A549 (cell line): ENCODE measurements around the gene PNMA6F.

Source experiments
- CTCF ChIP-seq: fragments of >200 bp; sonication (Bioruptor Twin); formaldehyde crosslinking; IDR thresholded peaks from 3 replicates; pipeline ENCODE4 v1.5.1; 2016
- MAX ChIP-seq: IDR thresholded peaks from 2 replicates; pipeline ENCODE4 v1.6.1; 2012
- POLR2A ChIP-seq: IDR thresholded peaks from 2 replicates; pipeline ENCODE4 v1.6.1; 2012; ENCODE audit warnings: mild to moderate bottlenecking, low read length
- POLR2AphosphoS2 ChIP-seq: conservative IDR thresholded peaks from 2 replicates; pipeline ENCODE4 v1.6.1; 2012; ENCODE audit warnings: low read length, improper control_type of control experiment, inconsistent platforms
- ZFP36 ChIP-seq: fragments of 450-650 bp; IDR thresholded peaks from 2 replicates; pipeline ENCODE4 v1.6.1; 2014; ENCODE audit warnings: borderline replicate concordance; ENCODE audit not compliant: partially characterized antibody

GRCh38 chrX:153339662-153340061 lies 18.1 kb upstream of the PNMA6F start:
- TF ChIP-seq MAX (no peak), CTCF (no peak), POLR2A (no peak), POLR2AphosphoS2 (no peak), ZFP36 (no peak)
